WTC11 (cell line): Measurements from ENCODE around the gene ADAMTS18. TPM values are rescaled to one million over a fixed set of nuclear protein-coding genes. Genes with fewer than 3 reads are reported as not detected.

ENCODE experiments used
- ATAC-seq: fragments of 200-7000 bp; cut with Tn5 transposase; 2 replicates; pipeline ENCODE4 v1.10.0; 2021; ENCODE audit warnings: mild to moderate bottlenecking, moderate library complexity
- CTCF ChIA-PET: fragments of 300-600 bp; sonication (Branson Sonifier 250); formaldehyde crosslinking; loops from one replicate; lab custom pipeline; 2021; ENCODE audit warnings: antibody characterized with exemption; lab: Charles Lee
- POLR2A ChIA-PET: fragments of 350-600 bp; sonication (Branson Sonifier 250); formaldehyde crosslinking; loops from one replicate; lab custom pipeline; 2021; ENCODE audit warnings: antibody characterized with exemption; lab: Charles Lee
- DNase-seq: peaks from one replicate; pipeline ENCODE4 v3.0.0; 2021; ENCODE audit warnings: low spot score
- H3K27ac Mint-ChIP-seq: 2 replicates; pipeline ENCODE4 v1.8.0; 2021; ENCODE audit warnings: mixed read lengths
- H3K27me3 Mint-ChIP-seq: 2 replicates; pipeline ENCODE4 v1.8.0; 2021; ENCODE audit warnings: low read depth, mild to moderate bottlenecking, moderate library complexity, mixed read lengths
- H3K36me3 Mint-ChIP-seq: 2 replicates; pipeline ENCODE4 v1.8.0; 2021; ENCODE audit warnings: mixed read lengths
- H3K4me1 Mint-ChIP-seq: 2 replicates; pipeline ENCODE4 v1.8.0; 2022; ENCODE audit warnings: mixed read lengths
- H3K4me3 Mint-ChIP-seq: 2 replicates; pipeline ENCODE4 v1.8.0; 2021; ENCODE audit warnings: mild to moderate bottlenecking, moderate library complexity, mixed read lengths
- H3K9me3 Mint-ChIP-seq: 2 replicates; pipeline ENCODE4 v1.8.0; 2021; ENCODE audit warnings: mixed read lengths
- CREB1 ChIP-seq: sonication (generic); formaldehyde crosslinking; IDR thresholded peaks from 2 replicates; pipeline ENCODE4 v1.8.0; 2023; ENCODE audit warnings: mild to moderate bottlenecking, missing genetic modification reagents
- ESRRA ChIP-seq: sonication (generic); formaldehyde crosslinking; IDR thresholded peaks from 2 replicates; pipeline ENCODE4 v1.8.1; 2022; ENCODE audit warnings: mild to moderate bottlenecking, missing genetic modification reagents, borderline replicate concordance
- GTF2I ChIP-seq: fragments of 250-450 bp; sonication (Bioruptor Pico); conservative IDR thresholded peaks from 2 replicates; pipeline ENCODE4 v1.4.0; 2021; ENCODE audit warnings: mild to moderate bottlenecking
- HMGA2 ChIP-seq: fragments of 250-450 bp; sonication (Bioruptor Pico); IDR thresholded peaks from 2 replicates; pipeline ENCODE4 v1.4.0; 2021; ENCODE audit warnings: mild to moderate bottlenecking, moderate library complexity
- JAZF1 ChIP-seq: fragments of 250-450 bp; sonication (Bioruptor Pico); IDR thresholded peaks from 2 replicates; pipeline ENCODE4 v1.9.0; 2021; ENCODE audit warnings: moderate library complexity, mild to moderate bottlenecking, inconsistent platforms
- KAT7 ChIP-seq: sonication (generic); formaldehyde crosslinking; IDR thresholded peaks from 2 replicates; pipeline ENCODE4 v1.8.1; 2023; ENCODE audit warnings: missing genetic modification reagents, mild to moderate bottlenecking, borderline replicate concordance
- MXD4 ChIP-seq: fragments of 250-450 bp; sonication (Bioruptor Pico); IDR thresholded peaks from 2 replicates; pipeline ENCODE4 v1.8.0; 2021; ENCODE audit warnings: mild to moderate bottlenecking, moderate library complexity, borderline replicate concordance
- NFYB ChIP-seq: sonication (generic); formaldehyde crosslinking; conservative IDR thresholded peaks from 2 replicates; pipeline ENCODE4 v1.8.0; 2022; ENCODE audit warnings: low read depth, missing genetic modification reagents
- PRRX2 ChIP-seq: fragments of 250-450 bp; sonication (Bioruptor Pico); IDR thresholded peaks from 2 replicates; pipeline ENCODE4 v1.8.0; 2021; ENCODE audit warnings: mild to moderate bottlenecking
- RORB ChIP-seq: fragments of 250-450 bp; sonication (Bioruptor Pico); IDR thresholded peaks from 2 replicates; pipeline ENCODE4 v1.9.0; 2021; ENCODE audit warnings: mild to moderate bottlenecking
- SOX15 ChIP-seq: fragments of 250-450 bp; sonication (Bioruptor Pico); IDR thresholded peaks from 2 replicates; pipeline ENCODE4 v1.9.0; 2021; ENCODE audit warnings: mild to moderate bottlenecking
- TCF7 ChIP-seq: sonication (generic); formaldehyde crosslinking; IDR thresholded peaks from 2 replicates; pipeline ENCODE4 v1.8.0; 2022; ENCODE audit warnings: mild to moderate bottlenecking, low read depth, missing genetic modification reagents, moderate library complexity
- ZBTB21 ChIP-seq: sonication (generic); formaldehyde crosslinking; IDR thresholded peaks from 2 replicates; pipeline ENCODE4 v1.8.1; 2023; ENCODE audit warnings: mild to moderate bottlenecking, missing genetic modification reagents, borderline replicate concordance
- ZNF138 ChIP-seq: sonication (generic); formaldehyde crosslinking; conservative IDR thresholded peaks from 2 replicates; pipeline ENCODE4 v1.8.1; 2022; ENCODE audit warnings: mild to moderate bottlenecking, moderate library complexity, missing genetic modification reagents
- ZNF317 ChIP-seq: sonication (generic); formaldehyde crosslinking; IDR thresholded peaks from 2 replicates; pipeline ENCODE4 v1.8.1; 2023; ENCODE audit warnings: low read depth, mild to moderate bottlenecking, moderate library complexity, missing genetic modification reagents, borderline replicate concordance
- total RNA-seq: library from RNA; stranded (reverse); gene quantifications from 3 replicates; pipeline ENCODE4 v1.2.3, GENCODE V29; 2021
- TF ChIP-seq, protein P1 (sequence below): sonication (generic); formaldehyde crosslinking; IDR thresholded peaks from 2 replicates; pipeline ENCODE4 v1.8.1; 2023; ENCODE audit warnings: mild to moderate bottlenecking, missing genetic modification reagents, moderate library complexity
- TF ChIP-seq, protein P2 (sequence below): fragments of 250-450 bp; sonication (Bioruptor Pico); IDR thresholded peaks from 2 replicates; pipeline ENCODE4 v1.8.0; 2021; ENCODE audit warnings: mild to moderate bottlenecking
- TF ChIP-seq, protein P3 (sequence below): sonication (generic); formaldehyde crosslinking; IDR thresholded peaks from 2 replicates; pipeline ENCODE4 v1.8.1; 2023; ENCODE audit warnings: mild to moderate bottlenecking, missing genetic modification reagents, borderline replicate concordance
- TF ChIP-seq, protein P4 (sequence below): sonication (generic); formaldehyde crosslinking; IDR thresholded peaks from 2 replicates; pipeline ENCODE4 v1.8.1; 2023; ENCODE audit warnings: mild to moderate bottlenecking, missing genetic modification reagents
- TF ChIP-seq, protein P5 (sequence below): sonication (generic); formaldehyde crosslinking; IDR thresholded peaks from 2 replicates; pipeline ENCODE4 v1.8.1; 2022; ENCODE audit warnings: low read depth, mild to moderate bottlenecking, moderate library complexity, missing genetic modification reagents, borderline replicate concordance

ADAMTS18 gene
- total RNA-seq, 1 experiment from 2014 or later: 0.17 TPM

DNA sequence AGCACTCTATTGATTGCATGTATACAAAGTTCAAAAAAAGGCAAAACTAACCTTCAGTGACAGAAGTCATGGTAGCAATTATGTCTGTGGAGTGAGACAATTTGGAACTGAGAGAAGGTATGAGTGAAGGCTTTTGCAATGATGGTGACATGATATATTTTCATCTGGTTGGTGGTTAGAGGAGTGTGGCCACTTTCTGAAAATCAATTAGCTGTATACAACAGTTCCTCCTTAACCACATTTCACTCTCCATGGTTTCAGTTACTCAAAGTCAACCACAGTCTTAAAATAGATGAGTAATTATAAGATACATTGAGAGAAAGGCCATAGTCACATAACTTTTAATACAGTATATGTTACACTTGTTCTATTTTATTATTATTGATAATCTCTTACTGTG lies 26.2 kb downstream of the ADAMTS18 start:
- POLR2A ChIA-PET: no interaction called here

DNA sequence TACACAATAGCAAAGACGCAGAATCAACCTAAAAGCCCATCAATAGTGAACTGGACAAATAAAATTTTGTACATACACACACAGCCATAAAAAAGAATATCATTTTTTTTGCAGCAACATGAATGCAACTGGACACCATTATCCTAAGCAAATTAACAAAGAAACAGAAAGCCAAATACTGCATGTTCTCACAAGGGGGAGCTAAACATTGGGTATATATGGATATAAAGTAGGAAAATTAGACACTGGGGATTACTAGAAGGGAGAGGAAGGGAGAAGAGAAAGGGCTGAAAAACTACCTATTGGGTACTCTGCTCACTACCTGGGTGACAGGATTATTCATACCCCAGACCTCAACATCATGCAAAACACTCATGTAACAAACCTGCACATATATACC lies 28.2 kb downstream of the ADAMTS18 start:
- DNase-seq (no peak), ATAC-seq (no peak)
- H3K9me3 Mint-ChIP-seq: peaks cover 16% of the 10 kb centered on the region
- no peak overlapping the region for H3K4me3 Mint-ChIP-seq
- H3K27me3 Mint-ChIP-seq: no peaks in the 10 kb centered on the region
- CTCF ChIA-PET: interaction anchor here (0.7 to 1.3 kb wide), 4 partner anchors 12 to 177 kb away, joined by 3 to 5 read pairs (median 4); no protein-coding TSS in a partner anchor
- POLR2A ChIA-PET: no interaction called here
- no peak overlapping the region for H3K27ac Mint-ChIP-seq
- peaks cover 24% of the 10 kb centered on the region for H3K4me1 Mint-ChIP-seq
- no peak for TF ChIP-seq ZBTB21
- TF ChIP-seq SOX15 (CRISPR knock-in tag): no peak
- TF ChIP-seq HMGA2 (CRISPR knock-in tag): no peak
- no peaks in the 10 kb centered on the region; the same call in 1 of the 2 replicates for H3K36me3 Mint-ChIP-seq

More for the DNA sequence above, 26.2 kb downstream of the ADAMTS18 start:
- H3K27ac Mint-ChIP-seq: no peak overlapping the region
- H3K36me3 Mint-ChIP-seq: no peaks in the 10 kb centered on the region; the same call in 1 of the 2 replicates
- no peaks in the 10 kb centered on the region for H3K27me3 Mint-ChIP-seq
- peaks cover 16% of the 10 kb centered on the region for H3K9me3 Mint-ChIP-seq
- CTCF ChIA-PET: no interaction called here
- DNase-seq (no peak), ATAC-seq (no peak)
- peaks cover 15% of the 10 kb centered on the region for H3K4me1 Mint-ChIP-seq
- no peak overlapping the region for H3K4me3 Mint-ChIP-seq
- TF ChIP-seq NFYB (CRISPR knock-in tag) (no peak), ZNF317 (CRISPR knock-in tag) (no peak), PRRX2 (no peak), JAZF1 (CRISPR knock-in tag) (no peak), GTF2I (CRISPR knock-in tag) (no peak), ZNF138 (no peak), CREB1 (CRISPR knock-in tag) (no peak), SOX15 (CRISPR knock-in tag) (no peak), KAT7 (CRISPR knock-in tag) (no peak), MXD4 (no peak)
- TF ChIP-seq, protein P1, sequence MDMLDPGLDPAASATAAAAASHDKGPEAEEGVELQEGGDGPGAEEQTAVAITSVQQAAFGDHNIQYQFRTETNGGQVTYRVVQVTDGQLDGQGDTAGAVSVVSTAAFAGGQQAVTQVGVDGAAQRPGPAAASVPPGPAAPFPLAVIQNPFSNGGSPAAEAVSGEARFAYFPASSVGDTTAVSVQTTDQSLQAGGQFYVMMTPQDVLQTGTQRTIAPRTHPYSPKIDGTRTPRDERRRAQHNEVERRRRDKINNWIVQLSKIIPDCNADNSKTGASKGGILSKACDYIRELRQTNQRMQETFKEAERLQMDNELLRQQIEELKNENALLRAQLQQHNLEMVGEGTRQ (CRISPR knock-in tag): no peak
- TF ChIP-seq, protein P2, sequence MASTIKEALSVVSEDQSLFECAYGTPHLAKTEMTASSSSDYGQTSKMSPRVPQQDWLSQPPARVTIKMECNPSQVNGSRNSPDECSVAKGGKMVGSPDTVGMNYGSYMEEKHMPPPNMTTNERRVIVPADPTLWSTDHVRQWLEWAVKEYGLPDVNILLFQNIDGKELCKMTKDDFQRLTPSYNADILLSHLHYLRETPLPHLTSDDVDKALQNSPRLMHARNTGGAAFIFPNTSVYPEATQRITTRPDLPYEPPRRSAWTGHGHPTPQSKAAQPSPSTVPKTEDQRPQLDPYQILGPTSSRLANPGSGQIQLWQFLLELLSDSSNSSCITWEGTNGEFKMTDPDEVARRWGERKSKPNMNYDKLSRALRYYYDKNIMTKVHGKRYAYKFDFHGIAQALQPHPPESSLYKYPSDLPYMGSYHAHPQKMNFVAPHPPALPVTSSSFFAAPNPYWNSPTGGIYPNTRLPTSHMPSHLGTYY: no peak
- TF ChIP-seq, protein P3, sequence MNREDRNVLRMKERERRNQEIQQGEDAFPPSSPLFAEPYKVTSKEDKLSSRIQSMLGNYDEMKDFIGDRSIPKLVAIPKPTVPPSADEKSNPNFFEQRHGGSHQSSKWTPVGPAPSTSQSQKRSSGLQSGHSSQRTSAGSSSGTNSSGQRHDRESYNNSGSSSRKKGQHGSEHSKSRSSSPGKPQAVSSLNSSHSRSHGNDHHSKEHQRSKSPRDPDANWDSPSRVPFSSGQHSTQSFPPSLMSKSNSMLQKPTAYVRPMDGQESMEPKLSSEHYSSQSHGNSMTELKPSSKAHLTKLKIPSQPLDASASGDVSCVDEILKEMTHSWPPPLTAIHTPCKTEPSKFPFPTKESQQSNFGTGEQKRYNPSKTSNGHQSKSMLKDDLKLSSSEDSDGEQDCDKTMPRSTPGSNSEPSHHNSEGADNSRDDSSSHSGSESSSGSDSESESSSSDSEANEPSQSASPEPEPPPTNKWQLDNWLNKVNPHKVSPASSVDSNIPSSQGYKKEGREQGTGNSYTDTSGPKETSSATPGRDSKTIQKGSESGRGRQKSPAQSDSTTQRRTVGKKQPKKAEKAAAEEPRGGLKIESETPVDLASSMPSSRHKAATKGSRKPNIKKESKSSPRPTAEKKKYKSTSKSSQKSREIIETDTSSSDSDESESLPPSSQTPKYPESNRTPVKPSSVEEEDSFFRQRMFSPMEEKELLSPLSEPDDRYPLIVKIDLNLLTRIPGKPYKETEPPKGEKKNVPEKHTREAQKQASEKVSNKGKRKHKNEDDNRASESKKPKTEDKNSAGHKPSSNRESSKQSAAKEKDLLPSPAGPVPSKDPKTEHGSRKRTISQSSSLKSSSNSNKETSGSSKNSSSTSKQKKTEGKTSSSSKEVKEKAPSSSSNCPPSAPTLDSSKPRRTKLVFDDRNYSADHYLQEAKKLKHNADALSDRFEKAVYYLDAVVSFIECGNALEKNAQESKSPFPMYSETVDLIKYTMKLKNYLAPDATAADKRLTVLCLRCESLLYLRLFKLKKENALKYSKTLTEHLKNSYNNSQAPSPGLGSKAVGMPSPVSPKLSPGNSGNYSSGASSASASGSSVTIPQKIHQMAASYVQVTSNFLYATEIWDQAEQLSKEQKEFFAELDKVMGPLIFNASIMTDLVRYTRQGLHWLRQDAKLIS: no peak

DNA sequence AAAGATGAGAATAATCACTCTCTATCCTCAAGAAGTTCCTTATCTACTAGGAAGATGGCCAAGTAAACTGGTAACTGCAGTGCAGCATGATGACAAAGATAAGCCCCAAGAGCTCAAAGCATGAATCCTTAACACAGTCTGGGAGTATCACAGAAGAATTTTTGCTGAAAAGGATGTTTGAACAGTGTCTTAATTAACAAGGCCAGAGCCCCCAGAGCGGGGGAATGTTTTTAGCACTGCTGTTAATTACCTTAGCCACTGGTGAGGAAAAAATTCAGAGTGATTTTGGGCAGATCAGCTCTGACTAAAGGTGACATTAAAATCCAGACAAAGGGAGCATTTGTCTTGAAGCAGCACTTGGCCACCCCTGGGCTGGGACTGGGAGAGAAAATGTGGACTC lies 30.1 kb downstream of the ADAMTS18 start:
- no peak for DNase-seq
- H3K4me3 Mint-ChIP-seq: no peak overlapping the region
- TF ChIP-seq RORB (CRISPR knock-in tag) (no peak), TCF7 (CRISPR knock-in tag) (no peak), HMGA2 (CRISPR knock-in tag) (no peak), ESRRA (CRISPR knock-in tag) (no peak)
- TF ChIP-seq, protein P4, sequence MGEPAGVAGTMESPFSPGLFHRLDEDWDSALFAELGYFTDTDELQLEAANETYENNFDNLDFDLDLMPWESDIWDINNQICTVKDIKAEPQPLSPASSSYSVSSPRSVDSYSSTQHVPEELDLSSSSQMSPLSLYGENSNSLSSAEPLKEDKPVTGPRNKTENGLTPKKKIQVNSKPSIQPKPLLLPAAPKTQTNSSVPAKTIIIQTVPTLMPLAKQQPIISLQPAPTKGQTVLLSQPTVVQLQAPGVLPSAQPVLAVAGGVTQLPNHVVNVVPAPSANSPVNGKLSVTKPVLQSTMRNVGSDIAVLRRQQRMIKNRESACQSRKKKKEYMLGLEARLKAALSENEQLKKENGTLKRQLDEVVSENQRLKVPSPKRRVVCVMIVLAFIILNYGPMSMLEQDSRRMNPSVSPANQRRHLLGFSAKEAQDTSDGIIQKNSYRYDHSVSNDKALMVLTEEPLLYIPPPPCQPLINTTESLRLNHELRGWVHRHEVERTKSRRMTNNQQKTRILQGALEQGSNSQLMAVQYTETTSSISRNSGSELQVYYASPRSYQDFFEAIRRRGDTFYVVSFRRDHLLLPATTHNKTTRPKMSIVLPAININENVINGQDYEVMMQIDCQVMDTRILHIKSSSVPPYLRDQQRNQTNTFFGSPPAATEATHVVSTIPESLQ (CRISPR knock-in tag): no peak
- TF ChIP-seq, protein P5, sequence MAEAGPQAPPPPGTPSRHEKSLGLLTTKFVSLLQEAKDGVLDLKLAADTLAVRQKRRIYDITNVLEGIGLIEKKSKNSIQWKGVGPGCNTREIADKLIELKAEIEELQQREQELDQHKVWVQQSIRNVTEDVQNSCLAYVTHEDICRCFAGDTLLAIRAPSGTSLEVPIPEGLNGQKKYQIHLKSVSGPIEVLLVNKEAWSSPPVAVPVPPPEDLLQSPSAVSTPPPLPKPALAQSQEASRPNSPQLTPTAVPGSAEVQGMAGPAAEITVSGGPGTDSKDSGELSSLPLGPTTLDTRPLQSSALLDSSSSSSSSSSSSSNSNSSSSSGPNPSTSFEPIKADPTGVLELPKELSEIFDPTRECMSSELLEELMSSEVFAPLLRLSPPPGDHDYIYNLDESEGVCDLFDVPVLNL (CRISPR knock-in tag): no peak
- TF ChIP-seq, all 79 proteins: peak for 0
- Mint-ChIP-seq H3K4me1 (peaks cover 24% of the 10 kb centered on the region), H3K9me3 (peaks cover 16% of the 10 kb centered on the region), H3K27ac (no peak overlapping the region), H3K27me3 (no peaks in the 10 kb centered on the region), H3K36me3 (no peaks in the 10 kb centered on the region; the same call in 1 of the 2 replicates)
- ChIA-PET CTCF (interaction anchor here (0.5 kb wide), 1 partner anchor 168 kb away, joined by 3 read pairs; no protein-coding TSS in a partner anchor), POLR2A (no interaction called here)
- ATAC-seq: no peak
